RPMI7951 (cell line): ENCODE results near the gene PSEN1. TPM values are rescaled to one million over a fixed set of nuclear protein-coding genes. Genes with fewer than 3 reads are reported as not detected.
"Not testable (repeated sequence)": the region's sequence is repeated elsewhere in the genome, so short reads cannot be mapped to it uniquely, and the experiment has no call there.

Experiments
- DNase-seq: peaks from one replicate; pipeline ENCODE4 v3.0.0-alpha.2; 2012; ENCODE audit warnings: low read depth
- total RNA-seq: library from RNA; depleted of rRNA; stranded (reverse); fragments of >200 nt; shearing (Covaris generic); gene quantifications from 2 replicates; pipeline ENCODE4 v1.2.3, GENCODE V29; 2014

Gene PSEN1
- total RNA-seq, 1 experiment from 2014 or later, result 24.2 TPM

GRCh38 chr14:73166399-73166798 lies 30.1 kb downstream of the PSEN1 start:
- DNase-seq, result no peak

GRCh38 chr14:73167727-73168126 lies 31.4 kb downstream of the PSEN1 start:
- no peak for DNase-seq

- no peak for DNase-seq
Observed at GRCh38 chr14:73168274-73168673, 32.0 kb downstream of the PSEN1 start.

GRCh38 chr14:73168691-73169090 lies 32.4 kb downstream of the PSEN1 start:
- DNase-seq, result no peak

GRCh38 chr14:73169855-73170254 lies 33.5 kb downstream of the PSEN1 start:
- not testable (repeated sequence) for DNase-seq

- no peak for DNase-seq
Observed at GRCh38 chr14:73170686-73171085, 34.4 kb downstream of the PSEN1 start.

- no peak for DNase-seq
Observed at GRCh38 chr14:73172500-73172899, 36.2 kb downstream of the PSEN1 start.

GRCh38 chr14:73173092-73173735 lies 36.9 kb downstream of the PSEN1 start:
- peak; percentile 50 for DNase-seq

GRCh38 chr14:73176685-73177084 lies 40.4 kb downstream of the PSEN1 start:
- DNase-seq, result no peak

GRCh38 chr14:73180385-73180805 lies 44.1 kb downstream of the PSEN1 start:
- peak; percentile 15 for DNase-seq

GRCh38 chr14:73180969-73181368 lies 44.7 kb downstream of the PSEN1 start:
- not testable (repeated sequence) for DNase-seq

- DNase-seq, result peak; percentile 52
Observed at GRCh38 chr14:73188501-73188911, 52.2 kb downstream of the PSEN1 start.

GRCh38 chr14:73189651-73190050 lies 53.3 kb downstream of the PSEN1 start:
- no peak for DNase-seq

GRCh38 chr14:73191441-73191840 lies 55.1 kb downstream of the PSEN1 start:
- DNase-seq, result no peak

GRCh38 chr14:73194306-73194705 lies 58.0 kb downstream of the PSEN1 start:
- not testable (repeated sequence) for DNase-seq

- no peak for DNase-seq
Observed at GRCh38 chr14:73198253-73198652, 61.9 kb downstream of the PSEN1 start.

GRCh38 chr14:73203527-73203926 lies 67.2 kb downstream of the PSEN1 start:
- DNase-seq, result no peak

GRCh38 chr14:73207615-73208014 lies 71.3 kb downstream of the PSEN1 start:
- no peak for DNase-seq

GRCh38 chr14:73208390-73208789 lies 72.1 kb downstream of the PSEN1 start:
- no peak for DNase-seq

- DNase-seq, result no peak
Observed at GRCh38 chr14:73208846-73209245, 72.5 kb downstream of the PSEN1 start.

GRCh38 chr14:73209953-73210352 lies 73.6 kb downstream of the PSEN1 start:
- no peak for DNase-seq

GRCh38 chr14:73211251-73212040 lies 75.1 kb downstream of the PSEN1 start:
- DNase-seq, result peak; percentile 19

- no peak for DNase-seq
Observed at GRCh38 chr14:73216030-73216429, 79.7 kb downstream of the PSEN1 start.
